NT2/D1 (cell line): ENCODE data around the gene KLF17.

Source experiments
- SUZ12 ChIP-seq: IDR thresholded peaks from 2 replicates; pipeline ENCODE4 v1.6.1; 2011; ENCODE audit not compliant: insufficient read length, insufficient read depth; ENCODE audit errors: extremely low read depth
- YY1 ChIP-seq: IDR thresholded peaks from 2 replicates; pipeline ENCODE4 v1.6.1; 2011; ENCODE audit not compliant: insufficient read length, insufficient read depth
- ZNF274 ChIP-seq: IDR thresholded peaks from 2 replicates; pipeline ENCODE4 v1.6.1; 2011; ENCODE audit warnings: mild to moderate bottlenecking, low read depth, low read length

DNA sequence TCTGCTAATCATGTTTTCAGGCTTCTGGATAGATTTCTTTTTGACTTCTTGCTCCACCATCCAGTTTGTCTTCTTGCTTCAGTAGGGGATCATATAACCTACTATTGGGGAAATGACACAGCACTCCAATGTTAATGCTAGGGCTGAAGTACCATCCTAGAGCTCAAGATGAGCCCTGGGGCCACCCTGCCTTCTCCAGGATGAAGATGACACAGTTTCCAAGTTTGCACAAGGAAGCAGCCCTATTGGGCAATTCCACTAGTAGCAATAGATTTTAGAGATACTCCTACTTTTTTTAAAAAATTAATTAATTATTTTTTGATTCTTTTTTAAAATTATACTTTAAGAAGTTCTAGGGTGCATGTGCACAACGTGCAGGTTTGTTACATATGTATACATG is 34.1 kb downstream of the KLF17 start:
- no peak for TF ChIP-seq YY1
- no peak for TF ChIP-seq SUZ12
- TF ChIP-seq ZNF274: no peak
